ENCODE data around the gene PRR5.
A peak's percentile ranks its signal among the peaks of the same experiment; 100 is the strongest.

PRR5 gene

GRCh38 chr22:44697423-44698141 lies 4.4 kb upstream of the PRR5 start:
- peak; percentile 87 for DNase-seq

DNA sequence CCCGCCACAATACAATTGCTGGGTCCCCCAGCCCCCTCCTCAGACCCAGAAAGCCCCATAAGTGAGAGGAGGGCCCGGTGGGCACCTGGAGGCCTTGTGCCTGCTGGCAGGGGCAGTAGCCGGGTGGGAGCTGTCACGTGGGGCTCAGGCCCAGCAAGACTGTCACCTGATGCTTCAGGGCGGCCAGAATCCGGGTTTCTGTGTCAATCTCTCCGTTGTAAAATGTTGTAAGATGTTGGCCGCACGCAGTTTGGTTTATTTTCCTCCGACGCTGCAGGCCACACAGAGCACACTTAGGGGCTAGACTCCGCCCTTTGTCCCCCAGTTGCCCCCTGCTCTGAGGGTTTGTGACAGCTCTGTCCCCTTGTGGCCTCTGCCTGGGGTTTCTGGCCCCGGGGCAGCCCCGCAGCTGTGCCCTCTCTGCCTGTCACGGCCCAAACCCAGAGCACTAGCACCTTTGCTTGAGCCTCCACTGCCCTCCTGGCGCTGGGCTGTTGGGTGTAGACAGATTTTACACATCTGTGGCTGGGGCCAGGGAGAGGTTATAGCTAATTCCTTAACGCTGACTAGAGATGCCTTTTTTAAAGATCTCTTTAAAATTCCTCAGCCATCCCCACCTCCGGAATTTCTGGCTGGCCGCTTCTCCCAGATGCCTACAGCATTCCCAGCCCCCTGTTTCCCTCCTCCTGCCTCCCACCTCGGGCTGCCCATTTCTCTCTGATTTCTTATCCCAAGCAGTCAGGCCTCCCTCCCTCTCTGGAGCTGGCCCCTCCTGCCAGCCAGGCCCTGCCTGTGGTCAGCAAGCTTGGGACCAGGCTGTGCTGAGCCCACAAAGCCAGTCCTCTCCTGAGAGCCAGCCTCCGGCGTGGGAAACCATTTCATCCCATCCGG lies 3.2 kb upstream of the PRR5 start:
- no peak for DNase-seq

- no peak for DNase-seq
Measured at GRCh38 chr22:44700456-44700855, 1.5 kb upstream of the PRR5 start.

DNA sequence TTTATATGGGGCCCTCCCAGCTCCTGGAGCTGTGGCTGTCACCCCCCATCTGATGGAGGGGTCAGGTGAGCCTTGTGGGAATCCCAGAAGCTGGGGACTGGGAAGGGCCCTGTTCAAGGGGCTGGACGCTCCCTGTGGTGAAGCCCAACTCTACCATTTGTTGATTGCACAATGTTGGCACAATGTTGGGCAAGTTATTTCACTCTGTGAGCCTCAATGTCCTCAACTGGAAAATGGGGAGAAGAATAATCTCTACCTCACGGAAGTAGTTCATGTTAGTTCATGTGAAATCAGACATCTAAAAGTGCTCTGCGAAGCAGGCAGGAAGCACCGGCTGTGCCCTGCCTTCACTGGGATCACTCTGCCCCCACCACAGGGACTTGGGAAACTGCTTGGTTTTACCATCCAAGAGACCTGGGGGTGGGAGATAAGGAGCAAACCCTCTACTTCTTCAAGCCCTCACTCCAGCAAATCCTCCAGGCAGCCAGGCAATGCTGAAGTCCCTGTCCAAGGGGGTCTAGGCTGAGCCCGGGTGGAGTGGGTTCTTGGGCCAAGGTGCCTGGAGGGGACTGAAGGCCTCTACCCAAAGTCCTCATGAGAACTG lies 715 bp upstream of the PRR5 start:
- DNase-seq = no peak

DNA sequence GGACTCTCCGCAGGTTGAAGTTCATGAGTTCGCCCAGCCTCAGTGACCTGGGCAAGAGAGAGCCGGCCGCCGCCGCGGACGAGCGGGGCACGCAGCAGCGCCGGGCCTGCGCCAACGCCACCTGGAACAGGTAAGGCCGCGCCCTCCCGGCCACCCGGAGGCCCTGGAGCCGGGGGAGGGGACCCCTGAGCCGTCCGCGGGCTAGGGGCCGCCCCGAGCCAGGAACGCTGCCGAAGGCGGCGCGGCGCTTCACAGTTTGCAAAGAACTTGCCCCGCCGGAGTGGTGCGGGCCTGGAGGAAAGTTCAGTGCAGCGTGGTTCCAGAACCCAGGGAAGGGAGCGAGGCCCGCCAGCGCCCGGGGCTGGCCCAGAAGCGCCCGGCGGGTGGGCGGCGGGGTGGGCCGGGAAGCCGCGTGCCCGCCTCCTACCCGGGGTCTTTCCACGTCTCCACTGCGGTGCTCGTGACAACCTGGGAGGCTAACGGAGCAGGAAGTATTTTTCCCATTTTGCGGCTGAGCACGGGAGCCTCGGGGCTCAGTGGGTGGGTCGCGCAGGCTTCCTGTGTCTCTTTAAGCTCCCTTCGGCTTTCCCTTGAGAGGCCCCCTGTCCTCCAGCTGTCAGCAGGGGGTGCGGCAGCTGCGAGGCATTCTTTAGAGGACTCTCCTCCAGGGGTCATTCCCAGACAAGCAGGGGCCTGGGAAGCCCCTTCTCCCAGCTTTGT lies 635 bp downstream of the PRR5 start:
- no peak for DNase-seq

DNA sequence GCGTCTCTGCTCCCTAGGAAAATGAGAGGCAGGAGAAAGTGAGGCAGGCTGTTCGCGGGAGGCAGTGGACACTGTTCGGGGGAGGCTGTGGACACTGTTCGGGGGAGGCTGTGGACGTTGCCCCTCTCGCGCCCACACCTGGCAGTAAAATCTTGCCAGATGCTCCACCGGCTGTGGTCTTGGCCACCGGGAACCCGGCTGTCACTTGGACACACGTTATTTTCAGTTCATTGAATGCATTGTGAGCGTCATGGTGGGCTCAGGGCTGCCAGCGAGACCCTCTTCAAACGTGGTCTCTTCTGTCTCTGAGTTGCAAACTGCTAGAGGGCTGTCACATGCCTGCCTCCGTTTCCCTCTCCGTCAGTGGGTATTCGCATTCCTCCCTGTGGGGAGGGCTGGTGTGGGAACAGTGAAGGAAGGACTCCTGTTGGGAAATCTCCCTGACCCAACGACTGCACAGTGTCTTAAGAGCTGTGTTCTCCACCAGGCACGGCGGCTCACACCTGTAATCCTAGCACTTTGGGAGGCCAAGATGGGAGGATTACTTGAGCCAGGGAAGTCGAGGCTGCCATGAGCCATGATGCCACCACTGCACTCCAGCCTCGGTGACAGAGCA lies 1.4 kb downstream of the PRR5 start:
- DNase-seq = no peak

GRCh38 chr22:44704159-44705021 lies 2.4 kb downstream of the PRR5 start:
- no peak for DNase-seq

GRCh38 chr22:44705022-44705297 lies 3.0 kb downstream of the PRR5 start:
- DNase-seq = no peak

DNA sequence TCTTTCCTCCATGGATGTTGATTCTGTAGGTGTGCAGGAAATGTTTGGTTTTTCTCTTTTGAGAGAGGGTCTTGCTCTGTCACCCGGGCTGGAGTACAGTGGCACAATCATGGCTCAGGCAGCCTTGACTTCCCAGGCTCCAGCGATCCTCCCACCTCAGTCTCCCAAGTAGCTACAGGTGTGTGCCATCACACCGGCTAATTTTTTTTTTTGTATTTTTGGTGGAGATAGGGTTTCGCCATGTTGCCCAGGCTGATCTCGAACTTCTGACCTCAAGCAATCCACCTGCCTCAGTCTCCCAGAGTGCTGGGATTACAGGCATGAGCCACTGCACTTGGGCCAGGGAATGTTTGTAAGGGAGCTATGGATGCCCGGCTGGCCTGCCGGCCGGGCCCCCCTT lies 4.5 kb downstream of the PRR5 start:
- no peak for DNase-seq

GRCh38 chr22:44707178-44707577 lies 5.2 kb downstream of the PRR5 start:
- no peak for DNase-seq

GRCh38 chr22:44707752-44708151 lies 5.7 kb downstream of the PRR5 start:
- DNase-seq = no peak

DNA sequence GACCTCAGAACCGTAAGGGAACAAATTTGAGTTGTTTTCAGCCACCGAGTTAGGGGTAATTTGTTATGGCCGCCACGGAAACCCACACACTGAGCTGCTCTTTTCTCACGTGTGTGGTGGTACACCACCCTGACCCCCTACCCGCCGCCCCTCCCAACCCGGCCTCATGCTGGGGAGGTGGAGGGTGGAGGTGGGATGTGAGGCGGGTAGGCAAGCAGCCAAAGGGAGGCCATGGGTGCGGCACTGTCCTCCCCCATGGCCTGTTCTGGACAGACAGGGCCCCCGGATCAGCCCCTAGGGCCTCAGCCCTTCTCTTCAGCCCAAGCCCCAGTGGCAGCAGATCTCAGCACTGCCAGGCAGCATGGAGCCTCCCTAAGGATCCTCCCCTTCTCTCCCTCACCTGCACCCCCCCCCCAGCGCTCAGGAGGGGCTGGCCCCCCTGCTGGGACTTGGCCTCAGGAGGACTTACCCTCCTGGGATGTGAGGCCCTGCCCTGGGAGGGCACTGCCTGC lies 7.9 kb downstream of the PRR5 start:
- DNase-seq = peak; percentile 48

DNA sequence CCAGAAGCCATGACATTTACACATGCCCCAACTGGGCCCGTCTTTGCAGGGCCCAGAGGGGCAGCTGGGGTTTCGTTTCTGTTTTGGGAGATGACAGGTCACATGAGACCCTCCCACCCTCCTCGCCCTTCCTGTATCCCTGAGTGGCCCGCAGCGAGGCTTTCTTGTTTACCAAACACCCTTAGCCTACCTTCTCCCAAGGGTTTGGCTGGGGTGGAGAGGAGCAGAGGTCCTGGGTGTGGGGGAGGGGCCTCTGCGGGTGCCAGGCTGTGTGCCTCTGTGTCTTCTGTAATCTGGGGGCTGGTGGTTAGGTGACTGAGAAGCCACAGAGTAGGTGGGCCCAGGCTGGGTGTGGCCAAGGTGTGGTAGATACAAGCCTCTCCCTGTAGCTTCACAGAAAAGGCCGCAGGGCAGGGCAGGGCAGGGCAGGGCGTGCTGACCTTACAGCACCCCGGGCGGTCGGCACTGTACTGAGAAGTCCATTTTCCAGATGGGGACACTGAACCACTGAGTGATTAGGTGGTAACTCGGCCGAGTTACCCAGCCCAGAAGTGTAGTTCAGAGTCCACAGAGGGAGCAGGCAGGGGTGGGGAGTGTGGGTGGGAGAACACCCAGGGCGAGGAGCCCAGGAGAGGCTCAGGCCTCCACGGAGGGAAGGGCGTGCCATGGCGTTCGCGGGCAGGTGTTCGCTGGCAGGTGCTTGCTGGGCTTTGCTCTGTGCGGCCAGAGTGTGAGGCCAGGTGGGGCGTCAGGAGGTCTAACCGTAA lies 8.7 kb downstream of the PRR5 start:
- DNase-seq = peak; percentile 48

DNA sequence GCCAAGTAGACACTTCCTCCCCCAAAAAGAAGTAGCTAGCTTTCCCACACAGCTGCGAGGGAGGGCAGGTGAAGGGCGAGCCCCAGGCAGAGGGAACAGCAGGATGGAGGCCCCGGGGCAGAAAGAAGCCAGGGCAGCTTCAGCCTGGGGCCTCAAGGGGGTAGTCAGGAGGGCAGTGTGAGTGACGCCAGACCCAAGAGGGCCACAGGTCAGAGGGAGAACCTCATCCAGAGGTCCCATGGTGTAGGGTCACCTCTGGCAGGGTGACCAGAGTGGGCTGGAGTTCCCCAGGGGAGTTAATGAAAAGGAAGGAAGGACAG lies 9.2 kb downstream of the PRR5 start:
- no peak for DNase-seq

DNA sequence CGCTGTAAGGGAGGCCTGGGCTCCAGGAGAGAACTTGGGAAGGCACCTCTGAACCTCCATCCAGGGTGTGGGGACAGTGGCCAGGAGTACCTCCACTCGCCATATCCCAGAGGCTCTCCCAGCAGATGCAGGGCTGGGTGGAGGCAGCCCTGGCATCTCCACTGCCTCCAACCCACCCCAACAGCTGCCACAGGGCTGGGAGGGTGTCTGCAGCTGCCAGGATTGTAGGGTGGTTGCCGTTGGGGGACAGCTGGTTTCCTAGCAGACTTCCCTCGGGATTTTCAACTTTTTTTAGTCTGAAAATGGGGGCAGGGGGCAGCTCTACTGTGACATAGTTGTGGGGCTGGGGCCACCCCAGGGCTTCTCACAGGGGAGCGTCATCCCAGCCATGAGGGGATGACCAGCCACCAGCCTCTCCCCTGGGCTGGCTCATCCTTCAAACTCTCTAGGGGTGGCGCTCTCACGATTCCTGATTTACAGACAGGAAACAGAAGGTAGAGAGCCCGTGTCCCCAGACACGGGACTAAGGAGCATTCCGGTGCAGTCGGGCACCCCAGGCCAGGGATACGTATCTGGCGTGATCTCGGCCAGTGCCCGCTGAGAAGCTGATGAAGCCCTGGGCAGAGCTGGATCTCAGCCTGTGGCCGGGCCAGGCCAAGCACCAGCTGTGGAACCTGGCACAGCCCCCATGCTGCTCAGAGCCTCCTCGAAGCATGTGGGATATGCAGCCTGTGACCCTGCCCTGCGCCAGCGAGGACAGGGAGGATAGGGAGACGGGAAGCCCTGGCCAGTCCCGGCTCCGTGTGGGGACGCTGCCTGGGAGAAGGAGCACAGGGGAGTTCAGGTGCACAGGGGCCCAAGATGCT lies 9.9 kb downstream of the PRR5 start:
- no peak for DNase-seq

DNA sequence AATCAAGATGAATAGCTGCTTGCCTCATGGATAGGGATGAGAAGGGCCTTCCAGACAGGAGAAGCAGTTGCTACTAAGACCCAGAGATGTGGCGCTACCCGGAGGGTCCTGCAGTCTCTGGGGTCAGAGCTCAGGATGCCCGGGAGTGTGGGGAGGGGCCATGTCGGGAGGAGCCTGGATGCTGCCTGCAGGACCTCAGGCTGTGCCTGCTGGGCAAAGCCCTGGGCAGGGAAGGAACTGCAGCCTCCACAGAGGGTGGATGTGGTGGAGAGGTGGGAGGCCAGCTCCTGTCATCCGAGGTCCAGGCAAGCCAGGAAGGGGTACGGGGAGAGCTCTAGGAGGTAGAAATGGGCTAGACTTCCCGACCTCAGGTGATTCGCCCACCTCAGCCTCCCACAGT lies 11.0 kb downstream of the PRR5 start:
- no peak for DNase-seq

GRCh38 chr22:44714703-44715350 lies 12.8 kb downstream of the PRR5 start:
- DNase-seq = no peak

DNA sequence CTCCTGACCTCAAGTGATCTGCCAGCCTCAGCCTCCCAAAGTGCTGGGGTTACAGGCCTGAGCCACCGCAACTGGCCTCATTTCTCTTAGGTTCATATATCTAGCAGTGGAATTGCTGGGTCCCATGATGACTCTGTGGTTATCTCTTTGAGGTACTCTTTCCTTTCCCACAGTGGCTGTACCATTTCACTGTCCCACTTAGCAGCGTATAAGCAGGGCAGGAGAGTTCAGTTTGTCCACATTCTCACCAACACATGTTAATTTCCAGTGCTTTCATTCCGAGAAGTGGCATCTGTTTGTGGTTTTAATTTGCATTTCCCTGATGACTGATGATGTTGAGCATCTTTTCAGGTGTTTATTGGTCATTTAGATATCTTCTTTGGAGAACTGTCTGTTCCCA lies 16.4 kb downstream of the PRR5 start:
- DNase-seq = peak; percentile 14

GRCh38 chr22:44719586-44720368 lies 17.8 kb downstream of the PRR5 start:
- DNase-seq = no peak

Measured in CD4-positive, alpha-beta T cell treated with Interleukin-12 subunit alpha and Interleukin-12 subunit beta, for 1 hour (primary cell).